Upper lobe of left lung (tissue), 4 donors: ENCODE data around the gene LPAR3.

ENCODE experiments used
- CTCF ChIP-seq, 6 experiments: fragments of 450-650 bp in 4 of 6; fragments of 200-600 bp in 2 of 6; sonication (generic) in 2 of 6; IDR thresholded peaks; one replicate each; pipeline ENCODE4 v1.5.1; 2016 to 2019; ENCODE audit warnings: antibody characterized with exemption in 6 of 6
- EP300 ChIP-seq, 4 donors: sonication (generic); formaldehyde crosslinking; IDR thresholded peaks; one replicate each; pipeline ENCODE4 v1.5.1; 2017; ENCODE audit warnings: antibody characterized with exemption in 4 of 4, control low read depth in 2 of 4
- POLR2A ChIP-seq, 4 donors: fragments of 450-650 bp; IDR thresholded peaks; one replicate each; pipeline ENCODE4 v1.5.1; 2016 to 2017; ENCODE audit warnings: antibody characterized with exemption in 4 of 4, mild to moderate bottlenecking in 2 of 4
- POLR2AphosphoS5 ChIP-seq, 2 donors: sonication (generic); formaldehyde crosslinking; IDR thresholded peaks; one replicate each; pipeline ENCODE4 v1.5.1; 2017; ENCODE audit warnings: antibody characterized with exemption in 2 of 2

- TF ChIP-seq POLR2A (IDR thresholded peaks at IDR 0.05) (no peak), CTCF (IDR thresholded peaks at IDR 0.05) (no peak), EP300 (IDR thresholded peaks at IDR 0.05) (no peak), POLR2AphosphoS5 (IDR thresholded peaks at IDR 0.05) (no peak)
Observed at GRCh38 chr1:84825161-84825560, 67.8 kb downstream of the LPAR3 start.
